A549 (cell line): Measurements from ENCODE around the gene CCDC170. TPM values are rescaled to one million over a fixed set of nuclear protein-coding genes. Genes with fewer than 3 reads are reported as not detected.

Experiments
- ATAC-seq, 2 experiments: fragments of 200-7000 bp in 1 of 2; fragments of >200 bp in 1 of 2; cut with Nextera tagmentation in 1 of 2; cut with Tn5 transposase in 1 of 2; 3 replicates each; pipeline versions ENCODE4 v1.8.0 to v1.9.1; 2018 to 2020; ENCODE audit warnings: mild to moderate bottlenecking in 1 of 2, moderate library complexity in 1 of 2
- CTCF ChIA-PET: fragments of 300-600 bp; sonication (Branson Sonifier 250); formaldehyde crosslinking; extraction: SDS; loops from one replicate; lab custom pipeline; 2021; ENCODE audit warnings: antibody characterized with exemption, inconsistent platforms; lab: Yijun Ruan, JAX
- POLR2A ChIA-PET: fragments of 350-600 bp; formaldehyde crosslinking; extraction: SDS; loops from one replicate; lab custom pipeline; 2021; ENCODE audit warnings: antibody characterized with exemption, inconsistent platforms; lab: Yijun Ruan, JAX
- DNase-seq, 2 experiments: peaks; one replicate each; pipeline versions ENCODE4 v3.0.0 to v3.0.0-alpha.2; 2011 to 2016; ENCODE audit warnings: low read depth in 1 of 2, low spot score in 1 of 2
- FAIRE-seq: peaks from 2 replicates; lab custom pipeline; 2011; peaks lifted over from hg19 to GRCh38; lab: Jason Lieb, UNC
- H3K27ac ChIP-seq, 2 experiments: fragments of >200 bp; sonication (Bioruptor Twin); formaldehyde crosslinking; 3 replicates each; pipeline ENCODE4 v1.5.1; 2016 to 2017
- H3K4me1 ChIP-seq: fragments of >200 bp; sonication (Bioruptor Twin); formaldehyde crosslinking; 3 replicates; pipeline ENCODE4 v1.6.1; 2016
- H3K4me2 ChIP-seq: fragments of >200 bp; sonication (Bioruptor Twin); formaldehyde crosslinking; 3 replicates; pipeline ENCODE4 v1.6.1; 2016
- H3K4me3 ChIP-seq: fragments of >200 bp; sonication (Bioruptor Twin); formaldehyde crosslinking; 3 replicates; pipeline ENCODE4 v1.5.1; 2016
- H3K9me3 ChIP-seq: fragments of >200 bp; sonication (Bioruptor Twin); formaldehyde crosslinking; 3 replicates; pipeline ENCODE4 v1.6.1; 2016
- CEBPB ChIP-seq, 2 experiments: fragments of >200 bp in 1 of 2; sonication (Bioruptor Twin) in 1 of 2; formaldehyde crosslinking in 1 of 2; IDR thresholded peaks; 2 replicates each; pipeline ENCODE4 v1.6.1; 2012 to 2016
- CHD4 ChIP-seq: fragments of 200-600 bp; sonication (generic); IDR thresholded peaks from 2 replicates; pipeline ENCODE4 v1.6.1; 2016; ENCODE audit warnings: antibody characterized with exemption, mild to moderate bottlenecking, borderline replicate concordance
- CTCF ChIP-seq: fragments of >200 bp; sonication (Bioruptor Twin); formaldehyde crosslinking; IDR thresholded peaks from 3 replicates; pipeline ENCODE4 v1.5.1; 2016
- E2F6 ChIP-seq: IDR thresholded peaks from 2 replicates; pipeline ENCODE4 v1.6.1; 2012; ENCODE audit warnings: low read depth, borderline replicate concordance
- EHF ChIP-seq: fragments of 250-450 bp; sonication (Bioruptor Pico); IDR thresholded peaks from 2 replicates; pipeline ENCODE4 v1.5.0; 2020; ENCODE audit warnings: mild to moderate bottlenecking
- EP300 ChIP-seq, 2 experiments: fragments of >200 bp; sonication (Bioruptor Twin); formaldehyde crosslinking; IDR thresholded peaks; 2 replicates in 1 of 2; 3 replicates in 1 of 2; pipeline ENCODE4 v1.6.1; 2016 to 2017
- ESRRA ChIP-seq: fragments of 150-350 bp; IDR thresholded peaks from 2 replicates; pipeline ENCODE4 v1.6.1; 2014; ENCODE audit warnings: mild to moderate bottlenecking, low read length, borderline replicate concordance
- FOXS1 ChIP-seq: fragments of 250-450 bp; sonication (Bioruptor Pico); IDR thresholded peaks from 2 replicates; pipeline ENCODE4 v1.5.0; 2020; ENCODE audit warnings: mild to moderate bottlenecking, moderate library complexity
- GATA3 ChIP-seq: IDR thresholded peaks from 2 replicates; pipeline ENCODE4 v1.6.1; 2012; ENCODE audit warnings: borderline replicate concordance
- HES2 ChIP-seq: fragments of >200 bp; sonication (Bioruptor Twin); formaldehyde crosslinking; IDR thresholded peaks from 2 replicates; pipeline ENCODE4 v1.6.1; 2016
- HMGXB4 ChIP-seq: fragments of 250-450 bp; sonication (Bioruptor Pico); IDR thresholded peaks from 2 replicates; pipeline ENCODE4 v1.5.0; 2021; ENCODE audit warnings: mild to moderate bottlenecking, moderate library complexity, borderline replicate concordance
- HOXB13 ChIP-seq: fragments of 250-450 bp; sonication (Bioruptor Pico); IDR thresholded peaks from 2 replicates; pipeline ENCODE4 v1.5.0; 2020; ENCODE audit warnings: low read depth, mild to moderate bottlenecking, moderate library complexity
- MAFK ChIP-seq: fragments of 450-650 bp; IDR thresholded peaks from 2 replicates; pipeline ENCODE4 v1.6.1; 2014; ENCODE audit not compliant: partially characterized antibody
- NFE2L2 ChIP-seq: fragments of 150-350 bp; conservative IDR thresholded peaks from 2 replicates; pipeline ENCODE4 v1.6.1; 2014; ENCODE audit warnings: low read length
- NPAS2 ChIP-seq: fragments of 250-450 bp; sonication (Bioruptor Pico); IDR thresholded peaks from 2 replicates; pipeline ENCODE4 v1.8.0; 2022; ENCODE audit warnings: mild to moderate bottlenecking, moderate library complexity, borderline replicate concordance
- NR3C1 ChIP-seq: fragments of >200 bp; sonication (Bioruptor Twin); formaldehyde crosslinking; IDR thresholded peaks from 3 replicates; pipeline ENCODE4 v1.6.1; 2017
- PHF8 ChIP-seq: fragments of 200-600 bp; sonication (generic); IDR thresholded peaks from 2 replicates; pipeline ENCODE4 v1.6.1; 2016; ENCODE audit warnings: low read depth, mild to moderate bottlenecking, antibody characterized with exemption, moderate library complexity, borderline replicate concordance
- RCOR1 ChIP-seq: fragments of 150-350 bp; IDR thresholded peaks from 2 replicates; pipeline ENCODE4 v1.6.1; 2014; ENCODE audit warnings: antibody characterized with exemption, low read length, low read depth
- RFX5 ChIP-seq: fragments of 450-650 bp; IDR thresholded peaks from 2 replicates; pipeline ENCODE4 v1.7.1; 2014; ENCODE audit warnings: antibody characterized with exemption, mild to moderate bottlenecking, moderate library complexity
- SMC3 ChIP-seq: fragments of >200 bp; sonication (Bioruptor Twin); formaldehyde crosslinking; IDR thresholded peaks from 3 replicates; pipeline ENCODE4 v1.6.1; 2018; ENCODE audit warnings: inconsistent platforms
- SREBF2 ChIP-seq: fragments of 450-650 bp; IDR thresholded peaks from 2 replicates; pipeline ENCODE4 v1.6.1; 2014; ENCODE audit warnings: mild to moderate bottlenecking, moderate library complexity
- ZFP36 ChIP-seq: fragments of 450-650 bp; IDR thresholded peaks from 2 replicates; pipeline ENCODE4 v1.6.1; 2014; ENCODE audit warnings: borderline replicate concordance; ENCODE audit not compliant: partially characterized antibody
- ZSCAN20 ChIP-seq: fragments of 250-450 bp; sonication (Bioruptor Pico); IDR thresholded peaks from 2 replicates; pipeline ENCODE4 v1.8.0; 2022; ENCODE audit warnings: mild to moderate bottlenecking, moderate library complexity
- WGBS: methylation state at CpG from one replicate; pipeline ENCODE4 v1.1.6; 2017; ENCODE audit errors: missing lambda C conversion rate; 5-methylcytosine and 5-hydroxymethylcytosine counted together
- polyA plus RNA-seq, 4 experiments: library from polyadenylated mRNA; depleted of rRNA in 3 of 4; stranded (reverse); fragments of >200 nt; fragmentation: RNase III in 1 of 4; extraction: RNeasy Plus Mini Kit Qiagen cat#74134 plus additional on column Dnase treatment in 1 of 4; gene quantifications; 2 replicates in 3 of 4; 3 replicates in 1 of 4; pipeline ENCODE4 v1.2.3, GENCODE V29; 2011 to 2017
- TF ChIP-seq, protein P1 (sequence below): IDR thresholded peaks from 2 replicates; pipeline ENCODE4 v1.6.1; 2012
- TF ChIP-seq, protein P2 (sequence below): fragments of 450-650 bp; IDR thresholded peaks from 2 replicates; pipeline ENCODE4 v1.6.1; 2014; ENCODE audit warnings: antibody characterized with exemption

Gene CCDC170
- polyA plus RNA-seq, 2 of the 4 experiments (the other 2 are of a cell fraction): 0.09 to 0.61 TPM

DNA sequence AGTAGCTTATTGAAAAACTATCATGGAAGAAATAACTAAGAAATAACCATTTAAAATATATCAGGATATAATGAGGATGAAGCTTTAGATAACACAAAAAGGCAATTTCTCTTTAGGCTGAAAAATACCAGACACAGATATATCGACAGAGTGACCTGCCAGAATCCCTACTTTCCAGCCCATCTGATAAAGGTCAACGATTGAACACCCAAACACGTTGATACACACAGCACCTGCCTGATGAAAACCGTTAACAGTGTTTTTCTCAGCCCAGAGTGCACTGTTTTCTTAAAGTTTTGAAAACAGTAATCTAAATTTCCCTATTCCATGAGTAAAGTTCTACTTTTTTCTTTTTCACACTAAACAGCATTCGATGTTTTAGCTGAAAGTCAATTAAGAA is 170.6 kb downstream of the CCDC170 start:
- TF ChIP-seq RFX5 (no peak), EP300 (IDR thresholded peaks at IDR 0.05) (no peak), EHF (no peak), HMGXB4 (CRISPR knock-in tag) (no peak), SMC3 (no peak), PHF8 (no peak)
- TF ChIP-seq, protein P1, sequence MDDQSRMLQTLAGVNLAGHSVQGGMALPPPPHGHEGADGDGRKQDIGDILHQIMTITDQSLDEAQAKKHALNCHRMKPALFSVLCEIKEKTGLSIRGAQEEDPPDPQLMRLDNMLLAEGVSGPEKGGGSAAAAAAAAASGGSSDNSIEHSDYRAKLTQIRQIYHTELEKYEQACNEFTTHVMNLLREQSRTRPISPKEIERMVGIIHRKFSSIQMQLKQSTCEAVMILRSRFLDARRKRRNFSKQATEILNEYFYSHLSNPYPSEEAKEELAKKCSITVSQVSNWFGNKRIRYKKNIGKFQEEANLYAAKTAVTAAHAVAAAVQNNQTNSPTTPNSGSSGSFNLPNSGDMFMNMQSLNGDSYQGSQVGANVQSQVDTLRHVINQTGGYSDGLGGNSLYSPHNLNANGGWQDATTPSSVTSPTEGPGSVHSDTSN: no peak
- TF ChIP-seq, all 56 proteins: peak for 0
- ATAC-seq: no peak
- POLR2A ChIA-PET: no interaction called here
- CTCF ChIA-PET: no interaction called here
- 58% methylated on average over 5 of the region's 5 CpGs for WGBS
- Histone ChIP-seq H3K4me2 (no peak overlapping the region), H3K4me1 (peaks cover 15% of the 10 kb centered on the region), H3K27ac (no peak overlapping the region), H3K4me3 (no peak overlapping the region), H3K9me3 (no peaks in the 10 kb centered on the region)
- no peak for DNase-seq
- FAIRE-seq: no peak

DNA sequence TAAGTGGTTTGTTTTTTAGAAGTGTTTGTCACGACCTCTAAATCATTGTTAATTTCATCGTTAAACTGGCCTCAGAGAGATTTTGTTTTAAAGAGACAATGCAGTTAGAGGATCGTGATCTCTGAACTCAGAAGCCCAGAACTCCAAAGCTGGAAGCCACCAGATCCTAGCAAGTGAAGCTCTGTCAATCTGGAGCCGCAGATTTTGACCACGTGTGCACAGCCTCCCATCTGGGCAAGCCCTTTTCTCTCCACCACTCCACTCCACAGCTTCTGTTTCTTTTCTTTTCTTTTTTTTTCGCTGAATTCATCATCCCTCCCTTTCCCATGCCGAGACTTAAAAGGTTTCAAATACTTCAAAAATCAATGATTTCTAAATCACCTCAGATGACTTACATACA is 171.5 kb downstream of the CCDC170 start:
- TF ChIP-seq HES2 (no peak), ZFP36 (no peak), HOXB13 (CRISPR knock-in tag) (no peak), CEBPB (IDR thresholded peaks at IDR 0.05) (no peak), CHD4 (no peak), NPAS2 (CRISPR knock-in tag) (no peak), E2F6 (no peak), NFE2L2 (no peak), NR3C1 (no peak), RCOR1 (no peak), SREBF2 (no peak), MAFK (no peak), ZSCAN20 (CRISPR knock-in tag) (no peak), SMC3 (no peak), FOXS1 (CRISPR knock-in tag) (no peak), ESRRA (no peak), CTCF (no peak), GATA3 (no peak)
- TF ChIP-seq, protein P2, sequence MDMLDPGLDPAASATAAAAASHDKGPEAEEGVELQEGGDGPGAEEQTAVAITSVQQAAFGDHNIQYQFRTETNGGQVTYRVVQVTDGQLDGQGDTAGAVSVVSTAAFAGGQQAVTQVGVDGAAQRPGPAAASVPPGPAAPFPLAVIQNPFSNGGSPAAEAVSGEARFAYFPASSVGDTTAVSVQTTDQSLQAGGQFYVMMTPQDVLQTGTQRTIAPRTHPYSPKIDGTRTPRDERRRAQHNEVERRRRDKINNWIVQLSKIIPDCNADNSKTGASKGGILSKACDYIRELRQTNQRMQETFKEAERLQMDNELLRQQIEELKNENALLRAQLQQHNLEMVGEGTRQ: no peak
- TF ChIP-seq, all 56 proteins: peak for 0
- no peak overlapping the region for H3K27ac ChIP-seq
- no peak for DNase-seq
- ChIA-PET CTCF (interaction anchor here (0.6 kb wide), 1 partner anchor 13 kb away, joined by 3 read pairs; no protein-coding TSS in a partner anchor), POLR2A (no interaction called here)
- H3K4me2 ChIP-seq: no peak overlapping the region
- FAIRE-seq: no peak
- no peak for ATAC-seq
- H3K9me3 ChIP-seq: no peaks in the 10 kb centered on the region
- WGBS: 77% methylated on average over 7 of the region's 7 CpGs
- peaks cover 18% of the 10 kb centered on the region for H3K4me1 ChIP-seq
- no peak overlapping the region for H3K4me3 ChIP-seq
